Neuronal stem cell (in vitro differentiated cells): ENCODE measurements around the gene SNCA. TPM values are rescaled to one million over a fixed set of nuclear protein-coding genes. Genes with fewer than 3 reads are reported as not detected.

Experiments used
- DNase-seq: peaks from one replicate; pipeline ENCODE4 v3.0.0-alpha.2; 2013; ENCODE audit warnings: low spot score
- H2AFZ ChIP-seq: one replicate; pipeline ENCODE4 v1.6.1; 2013; ENCODE audit warnings: mild to moderate bottlenecking, low read length, inconsistent platforms
- H2AK5ac ChIP-seq: 2 replicates; pipeline ENCODE4 v1.6.1; 2013; ENCODE audit warnings: low read depth, mild to moderate bottlenecking, inconsistent platforms, low read length, moderate library complexity, mixed read lengths
- H2BK120ac ChIP-seq: 2 replicates; pipeline ENCODE4 v1.6.1; 2013; ENCODE audit warnings: low read depth, mild to moderate bottlenecking, inconsistent platforms, low read length, moderate library complexity, mixed read lengths
- H2BK12ac ChIP-seq: one replicate; pipeline ENCODE4 v1.6.1; 2013; ENCODE audit warnings: low read length, inconsistent platforms
- H2BK15ac ChIP-seq: 2 replicates; pipeline ENCODE4 v1.6.1; 2013; ENCODE audit warnings: mild to moderate bottlenecking, low read length, inconsistent platforms, mixed read lengths
- H2BK5ac ChIP-seq: one replicate; pipeline ENCODE4 v1.6.1; 2013; ENCODE audit warnings: inconsistent platforms, mild to moderate bottlenecking, low read length, moderate library complexity
- H3K14ac ChIP-seq: one replicate; pipeline ENCODE4 v1.6.1; 2013; ENCODE audit warnings: low read length, inconsistent platforms
- H3K18ac ChIP-seq: 2 replicates; pipeline ENCODE4 v1.6.1; 2013; ENCODE audit warnings: low read length, inconsistent platforms
- H3K23ac ChIP-seq: 2 replicates; pipeline ENCODE4 v1.6.1; 2013; ENCODE audit warnings: low read depth, mild to moderate bottlenecking, mixed read lengths, low read length, inconsistent platforms; ENCODE audit not compliant: poor library complexity
- H3K27ac ChIP-seq: replicated peaks from 3 replicates; pipeline ENCODE4 v1.5.1; 2013; ENCODE audit warnings: low read length, inconsistent platforms
- H3K27me3 ChIP-seq, 3 experiments: 2 replicates each; pipeline ENCODE4 v1.6.1; 2013; ENCODE audit warnings: low read length in 3 of 3, mild to moderate bottlenecking in 2 of 3, inconsistent platforms in 1 of 3, low read depth in 1 of 3, mixed read lengths in 1 of 3, moderate library complexity in 1 of 3; ENCODE audit not compliant: control insufficient read depth in 3 of 3, insufficient read depth in 3 of 3
- H3K36me3 ChIP-seq, 2 donors: replicated peaks in 1 of 2; 2 replicates each; pipeline ENCODE4 v1.6.1; 2013; ENCODE audit warnings: low read length in 2 of 2; ENCODE audit not compliant: control insufficient read depth in 2 of 2, insufficient read depth in 2 of 2
- H3K4ac ChIP-seq: 2 replicates; pipeline ENCODE4 v1.6.1; 2013; ENCODE audit warnings: inconsistent platforms, mild to moderate bottlenecking, low read length, moderate library complexity
- H3K4me1 ChIP-seq, 2 donors: 1 replicate in 1 of 2; 2 replicates in 1 of 2; pipeline ENCODE4 v1.6.1; 2013; ENCODE audit warnings: low read length in 2 of 2, low read depth in 1 of 2; ENCODE audit not compliant: control insufficient read depth in 2 of 2, insufficient read depth in 1 of 2
- H3K4me2 ChIP-seq: one replicate; pipeline ENCODE4 v1.6.1; 2013; ENCODE audit warnings: mild to moderate bottlenecking, low read length, inconsistent platforms; ENCODE audit not compliant: insufficient read depth, poor library complexity, severe bottlenecking
- H3K4me3 ChIP-seq, 2 donors: 2 replicates each; pipeline ENCODE4 v1.5.1; 2013; ENCODE audit warnings: low read length in 2 of 2, mild to moderate bottlenecking in 2 of 2, inconsistent platforms in 1 of 2, moderate library complexity in 1 of 2
- H3K79me1 ChIP-seq: one replicate; pipeline ENCODE4 v1.6.1; 2013; ENCODE audit warnings: low read depth, mild to moderate bottlenecking, inconsistent platforms, low read length, moderate library complexity
- H3K9ac ChIP-seq: one replicate; pipeline ENCODE4 v1.6.1; 2013; ENCODE audit warnings: mild to moderate bottlenecking, low read depth, low read length, inconsistent platforms; ENCODE audit not compliant: poor library complexity
- H3K9me3 ChIP-seq, 2 donors: replicated peaks in 1 of 2; 2 replicates each; pipeline versions ENCODE3 to v1.6.1; 2013; ENCODE audit warnings: low read length in 2 of 2, mild to moderate bottlenecking in 2 of 2, inconsistent platforms in 1 of 2, low read depth in 1 of 2, mixed read lengths in 1 of 2, moderate library complexity in 1 of 2; ENCODE audit not compliant: control insufficient read depth in 2 of 2, insufficient read depth in 1 of 2
- H4K8ac ChIP-seq: one replicate; pipeline ENCODE4 v1.6.1; 2013; ENCODE audit warnings: low read depth, mild to moderate bottlenecking, inconsistent platforms, low read length, moderate library complexity
- H4K91ac ChIP-seq: one replicate; pipeline ENCODE4 v1.6.1; 2013; ENCODE audit warnings: low read length, low read depth, mild to moderate bottlenecking, inconsistent platforms; ENCODE audit not compliant: poor library complexity
- WGBS, 2 donors: extraction: QIAGEN DNeasy Blood & Tissue Kit; methylation state at CpG; one replicate each; pipeline ENCODE4 v1.1.7; 2013; ENCODE audit warnings: missing lambda C conversion rate in 2 of 2, mixed read lengths in 1 of 2; ENCODE audit not compliant: insufficient read length in 2 of 2, insufficient replicate concordance in 1 of 2; ENCODE audit errors: extremely low coverage in 2 of 2; 5-methylcytosine and 5-hydroxymethylcytosine counted together
- polyA plus RNA-seq, 2 experiments: library from polyadenylated mRNA; stranded (reverse); fragments of 200-250 nt; gene quantifications; one replicate each; pipeline ENCODE4 v1.2.3, GENCODE V29; 2013

The SNCA gene
- 10.1 TPM for polyA plus RNA-seq (2013, experiment 1 of 2)
- polyA plus RNA-seq (2013, experiment 2 of 2), result 9.9 TPM

DNA sequence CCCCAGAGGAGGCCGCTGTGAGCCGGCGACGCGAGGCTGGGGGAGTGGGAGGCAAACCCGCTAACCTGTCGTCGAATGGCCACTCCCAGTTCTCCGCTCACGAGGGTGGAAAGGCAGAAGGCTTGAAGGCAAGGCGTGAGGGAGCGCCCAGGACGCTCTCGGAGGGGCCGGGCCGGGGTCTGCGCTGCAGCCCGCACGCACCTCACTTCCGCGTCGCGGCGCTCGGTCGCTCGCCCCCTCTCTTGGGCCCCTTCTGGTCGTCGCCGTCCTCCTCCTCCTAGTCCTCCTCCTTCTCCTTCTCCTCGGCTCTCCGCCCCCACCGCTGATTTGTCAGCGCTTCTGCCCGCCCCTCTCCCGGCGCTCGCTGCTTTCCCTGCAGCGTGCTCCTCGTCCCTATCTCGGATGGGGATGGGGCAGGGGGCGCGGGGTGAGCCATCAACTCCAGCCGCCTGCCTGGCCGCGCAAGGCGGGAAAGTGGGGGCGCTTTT, at the start of gene SNCA:
Gene SNCA, minus strand, starts transcription at position 265 of the 488 bp plus-strand sequence. CDS start 1,494 bp downstream, outside the sequence.
- Histone ChIP-seq H4K91ac (no peak within 1 kb of the TSS), H3K27me3 (peaks cover 0 to 7% (median 0%) of the 10 kb centered on the region in 3 experiments)
- no peak for DNase-seq

DNA sequence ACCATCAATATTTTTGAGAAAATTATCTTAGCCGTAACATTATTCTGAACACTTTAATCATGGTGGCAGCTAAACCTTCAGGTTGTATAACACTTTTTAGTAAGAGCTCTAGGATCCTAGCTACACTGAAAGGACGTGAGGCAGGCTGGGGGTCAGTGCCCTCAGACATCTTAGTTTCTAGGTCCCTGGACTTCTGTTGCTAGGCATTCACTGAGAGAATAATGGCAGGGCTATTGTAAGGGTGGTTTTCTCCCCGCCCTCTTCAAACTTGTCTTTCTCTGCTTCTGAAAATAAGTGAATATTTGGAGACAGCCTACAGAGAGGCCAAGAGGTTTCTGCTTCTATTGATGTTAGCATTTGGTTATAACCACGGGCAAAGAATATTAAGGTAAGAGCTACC, 42.3 kb upstream of the SNCA start:
- Histone ChIP-seq H4K8ac (no peak overlapping the region), H3K79me1 (no peaks in the 10 kb centered on the region), H2BK12ac (no peak overlapping the region), H3K9me3 (no peaks in the 10 kb centered on the region), H2BK5ac (no peak overlapping the region), H3K27me3 (no peaks in the 10 kb centered on the region), H3K4ac (no peak overlapping the region), H2BK15ac (no peak overlapping the region), H2AFZ (peak overlapping the region; percentile 73), H3K9ac (no peak overlapping the region), H3K14ac (no peak overlapping the region), H4K91ac (no peak overlapping the region), H3K18ac (no peak overlapping the region), H2BK120ac (no peak overlapping the region), H3K27ac (no peak overlapping the region), H3K4me3 (peak overlapping the region in 1 of 2 donors; percentile 58), H3K23ac (no peak overlapping the region), H3K4me1 (peaks cover 2 to 18% of the 10 kb centered on the region in 2 donors), H3K36me3 (no peaks in the 10 kb centered on the region), H3K4me2 (peak overlapping the region; percentile 32), H2AK5ac (no peak overlapping the region)
- DNase-seq, result peak; percentile 52
- WGBS, 2 donors, result no CpG with 5 or more reads among the region's 4 CpGs

More for the DNA sequence above, at the start of gene SNCA:
- Histone ChIP-seq H3K9me3 (no peaks in the 10 kb centered on the region), H3K27ac (peak within 1 kb of the TSS; percentile 75), H2BK120ac (peak within 1 kb of the TSS; percentile 14), H3K4me3 (peak within 1 kb of the TSS; percentile 60 to 99), H3K36me3 (peaks cover 0 to 4% of the 10 kb centered on the region in 2 donors), H3K18ac (peak within 1 kb of the TSS; percentile 94), H2BK12ac (no peak within 1 kb of the TSS), H3K9ac (peak within 1 kb of the TSS; percentile 71), H3K4me2 (peak within 1 kb of the TSS; percentile 79), H3K4me1 (peaks cover 0 to 7% of the 10 kb centered on the region in 2 donors), H2BK15ac (peak within 1 kb of the TSS; percentile 62), H3K79me1 (no peaks in the 10 kb centered on the region), H2AK5ac (no peak within 1 kb of the TSS), H3K4ac (no peak within 1 kb of the TSS), H2AFZ (peak within 1 kb of the TSS; percentile 96), H3K14ac (no peak within 1 kb of the TSS), H4K8ac (no peak within 1 kb of the TSS), H3K23ac (no peak within 1 kb of the TSS), H2BK5ac (peak within 1 kb of the TSS; percentile 32)
- WGBS, 2 donors, result no CpG with 5 or more reads among the region's 48 CpGs

GRCh38 chr4:89878611-89879010, 41.6 kb upstream of the SNCA start:
- H3K4me1 ChIP-seq, result peaks cover 2 to 18% of the 10 kb centered on the region in 2 donors
- H3K4me3 ChIP-seq, result peak overlapping the region in 1 of 2 donors; percentile 58
- H2BK120ac ChIP-seq, result no peak overlapping the region
- H3K9ac ChIP-seq, result no peak overlapping the region
- H3K79me1 ChIP-seq, result no peaks in the 10 kb centered on the region
- H3K14ac ChIP-seq, result no peak overlapping the region
- no peak overlapping the region for H2BK12ac ChIP-seq
- no CpG with 5 or more reads among the region's 1 CpG for WGBS, 2 donors
- no peak overlapping the region for H3K18ac ChIP-seq
- H3K9me3 ChIP-seq, result no peaks in the 10 kb centered on the region
- no peak for DNase-seq
- H4K91ac ChIP-seq, result no peak overlapping the region
- no peaks in the 10 kb centered on the region for H3K27me3 ChIP-seq
- H2BK5ac ChIP-seq, result no peak overlapping the region
- no peak overlapping the region for H3K4ac ChIP-seq
- H3K4me2 ChIP-seq, result no peak overlapping the region
- H3K36me3 ChIP-seq, result no peaks in the 10 kb centered on the region
- peak overlapping the region; percentile 73 for H2AFZ ChIP-seq
- H2BK15ac ChIP-seq, result no peak overlapping the region
- H2AK5ac ChIP-seq, result no peak overlapping the region
- no peak overlapping the region for H3K23ac ChIP-seq
- no peak overlapping the region for H4K8ac ChIP-seq
- no peak overlapping the region for H3K27ac ChIP-seq

- Histone ChIP-seq H3K36me3 (no peaks in the 10 kb centered on the region), H3K9ac (no peak overlapping the region), H2BK15ac (no peak overlapping the region), H2BK5ac (no peak overlapping the region), H3K23ac (no peak overlapping the region), H2BK12ac (no peak overlapping the region), H3K4me2 (no peak overlapping the region), H3K27ac (no peak overlapping the region), H2AK5ac (no peak overlapping the region), H3K18ac (no peak overlapping the region), H3K4me3 (no peak overlapping the region), H3K4ac (no peak overlapping the region), H4K8ac (no peak overlapping the region), H3K4me1 (peaks cover 2 to 10% of the 10 kb centered on the region in 2 donors), H3K14ac (no peak overlapping the region), H2BK120ac (no peak overlapping the region), H3K9me3 (no peaks in the 10 kb centered on the region), H2AFZ (no peak overlapping the region), H4K91ac (no peak overlapping the region), H3K27me3 (no peaks in the 10 kb centered on the region), H3K79me1 (no peaks in the 10 kb centered on the region)
- DNase-seq, result no peak
- no CpG with 5 or more reads among the region's 3 CpGs for WGBS, 2 donors
These were observed 39.6 kb upstream of the SNCA start for GRCh38 chr4:89876548-89876947.
